CD4-positive, alpha-beta T cell treated with Interleukin-15 for 4 hours (primary cell): ENCODE data around the gene UBE2G1.
A peak's percentile ranks its signal among the peaks of the same experiment; 100 is the strongest.
"Not testable (repeated sequence)": the region's sequence is repeated elsewhere in the genome, so short reads cannot be mapped to it uniquely, and the experiment has no call there.

Experiments used
- DNase-seq: peaks from one replicate; pipeline ENCODE4 v3.0.0-alpha.2; 2020; ENCODE audit warnings: low spot score

The UBE2G1 gene

DNA sequence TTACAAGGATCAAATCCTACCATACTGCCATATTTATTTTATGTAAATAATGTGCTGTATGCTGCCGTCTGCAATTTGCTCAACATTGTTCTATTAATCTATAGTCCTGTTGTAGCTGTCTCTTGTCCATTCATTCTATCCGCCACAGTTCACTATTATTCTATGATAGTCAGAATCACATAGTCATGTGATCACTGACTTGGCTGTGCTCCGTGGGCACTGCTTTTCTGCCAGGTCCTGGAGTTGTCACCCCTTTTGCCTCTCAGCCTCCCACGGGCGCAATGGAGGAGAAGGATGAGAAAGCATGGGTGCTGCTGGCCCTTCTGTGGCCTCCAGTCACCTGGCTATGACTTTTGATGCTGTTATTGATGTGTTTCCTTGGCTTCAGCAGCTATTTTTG lies 65.4 kb downstream of the UBE2G1 start:
- no peak for DNase-seq

DNA sequence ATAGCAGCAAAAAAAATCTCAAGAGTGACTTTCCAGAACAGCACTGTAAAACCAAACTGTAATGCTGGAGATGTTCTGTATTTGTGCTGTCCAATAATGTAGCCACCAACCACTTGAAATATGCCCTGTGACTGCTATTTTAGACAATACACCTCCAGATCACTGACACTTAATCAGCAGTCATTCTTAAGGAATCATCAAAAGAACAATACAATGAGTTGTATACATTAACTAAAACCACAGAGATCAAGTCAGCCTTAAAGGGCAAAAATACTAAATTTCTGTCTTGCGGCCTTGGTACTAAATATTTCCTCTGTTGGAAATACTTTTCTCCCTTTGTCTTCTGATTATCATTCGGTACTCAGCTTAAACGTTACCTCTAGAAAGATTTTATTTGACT lies 69.1 kb downstream of the UBE2G1 start:
- DNase-seq: no peak

DNA sequence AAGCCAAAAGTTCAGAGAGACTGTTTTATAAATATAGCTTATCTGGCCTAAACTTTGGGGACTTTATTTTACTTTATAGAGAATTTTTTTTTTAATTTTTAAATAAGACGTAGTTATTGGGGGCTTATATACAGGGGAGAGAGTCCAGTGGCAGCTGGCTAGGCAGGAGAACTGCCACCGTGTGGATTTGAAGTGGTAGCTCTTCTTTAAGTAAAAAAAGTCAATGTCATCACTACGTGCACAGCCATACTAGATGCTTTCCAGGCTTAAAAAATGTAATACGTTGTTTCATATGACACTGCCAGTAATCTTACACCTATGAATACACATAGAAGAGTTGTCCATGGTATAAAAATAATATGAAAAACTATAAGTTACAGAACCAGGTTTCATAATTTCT lies 70.8 kb downstream of the UBE2G1 start:
- no peak for DNase-seq

DNA sequence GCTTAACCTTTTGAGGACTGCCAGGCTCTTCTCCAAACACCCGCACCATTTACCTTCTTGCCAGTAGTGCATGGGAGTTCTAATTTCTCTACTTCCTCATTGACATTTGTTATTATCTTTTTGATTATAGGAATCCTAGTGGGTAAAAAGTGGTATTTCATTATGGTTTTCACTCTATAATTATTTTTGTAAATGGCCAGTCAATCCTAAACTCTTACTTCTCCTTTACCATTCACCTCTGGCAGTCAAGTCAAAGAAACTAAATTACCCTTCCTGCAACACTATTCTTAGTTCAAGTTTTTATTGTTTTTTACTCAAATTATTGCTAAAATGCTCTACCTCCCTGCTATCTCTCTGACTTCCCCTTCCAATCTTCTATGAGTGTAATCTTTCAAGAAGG lies 72.9 kb downstream of the UBE2G1 start:
- DNase-seq: no peak

DNA sequence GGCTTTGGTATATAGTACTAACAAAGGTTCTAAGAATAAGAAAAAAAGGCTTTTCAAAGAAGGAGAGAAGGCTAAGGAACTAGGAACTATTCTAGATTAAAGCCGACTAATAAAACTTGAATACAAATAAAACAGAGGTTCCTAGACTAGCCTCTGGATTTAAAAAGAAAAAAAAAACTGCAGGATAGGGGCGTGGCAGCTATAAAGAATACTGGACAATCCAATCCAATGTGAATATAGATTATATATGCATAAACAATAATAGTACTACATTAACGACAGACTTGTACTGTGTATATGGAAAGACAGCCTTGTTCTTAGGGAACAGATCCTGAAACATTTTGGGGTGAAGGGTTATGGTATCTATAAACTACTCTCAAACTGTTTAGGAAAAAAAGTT lies 78.8 kb downstream of the UBE2G1 start:
- no peak for DNase-seq

DNA sequence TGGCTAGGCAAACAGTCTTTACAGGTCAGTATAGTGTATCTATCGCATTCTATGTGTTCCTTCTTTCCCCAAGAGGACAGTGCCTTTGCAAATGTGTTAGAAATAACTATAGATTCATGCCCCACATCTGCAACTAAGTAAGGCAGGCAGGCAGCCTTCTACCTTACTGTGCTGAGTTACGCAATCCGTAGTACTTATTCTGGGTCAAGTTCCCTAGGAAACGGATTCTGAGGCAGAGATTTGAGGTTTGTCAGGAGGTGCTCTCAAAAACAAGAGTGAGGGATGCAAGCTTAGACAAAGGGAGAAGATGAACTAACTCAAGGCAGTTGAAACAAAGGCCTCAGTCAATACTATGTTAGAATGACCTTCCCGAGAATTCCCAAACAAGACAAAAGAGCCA lies 90.0 kb downstream of the UBE2G1 start:
- no peak for DNase-seq

DNA sequence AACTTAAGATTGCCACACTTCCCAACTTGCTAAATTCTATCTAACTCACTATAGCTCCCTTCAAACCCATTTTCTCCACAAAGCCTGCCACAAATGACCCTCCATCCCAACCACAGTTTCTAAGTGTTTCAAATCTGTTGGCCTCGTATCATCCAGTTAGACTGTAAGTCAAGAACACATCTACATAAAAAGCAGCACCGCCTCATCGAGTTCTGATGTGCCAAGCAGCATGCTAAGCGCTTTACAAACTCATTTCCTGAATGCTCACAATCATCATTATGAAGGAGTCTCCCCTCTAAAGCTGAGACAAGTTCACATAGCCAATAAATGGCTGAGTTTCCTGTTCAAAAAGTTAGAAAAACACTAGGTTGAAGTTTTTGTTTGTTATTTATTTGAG lies 93.5 kb downstream of the UBE2G1 start:
- DNase-seq: no peak

DNA sequence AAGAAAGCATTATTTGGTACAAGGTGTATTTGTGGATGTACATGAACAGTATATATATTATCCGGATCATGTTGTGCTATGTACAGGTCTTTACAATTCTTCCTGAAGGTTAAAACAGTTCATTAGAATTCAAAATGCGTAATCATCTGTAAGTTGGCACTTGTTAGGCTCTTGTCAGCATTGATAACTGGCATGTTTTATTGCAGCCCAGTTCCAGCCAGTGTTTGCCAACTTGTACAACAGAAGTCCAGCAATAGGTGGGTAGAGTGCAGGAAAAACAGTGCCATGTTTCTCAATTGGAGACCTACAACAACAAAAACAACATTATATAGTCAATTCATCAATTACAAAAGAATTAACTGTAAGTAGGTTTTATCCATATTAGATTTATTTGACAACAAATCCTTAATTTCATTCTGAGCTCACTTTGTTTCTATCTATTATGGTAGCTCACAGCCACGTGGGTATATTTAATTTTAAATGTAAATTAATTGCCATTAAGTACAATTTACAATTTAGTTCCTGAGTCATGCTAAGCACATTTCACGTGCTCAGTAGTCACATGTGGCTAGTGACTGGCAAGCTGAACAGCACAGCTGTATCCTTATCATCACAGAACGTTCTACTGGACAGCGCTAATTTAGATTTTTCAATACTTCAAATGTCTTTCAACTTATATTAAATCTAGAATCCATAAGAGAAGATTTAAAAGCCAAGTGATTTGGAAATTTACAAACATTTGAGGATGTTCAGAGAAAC lies 94.1 kb downstream of the UBE2G1 start:
- no peak for DNase-seq

DNA sequence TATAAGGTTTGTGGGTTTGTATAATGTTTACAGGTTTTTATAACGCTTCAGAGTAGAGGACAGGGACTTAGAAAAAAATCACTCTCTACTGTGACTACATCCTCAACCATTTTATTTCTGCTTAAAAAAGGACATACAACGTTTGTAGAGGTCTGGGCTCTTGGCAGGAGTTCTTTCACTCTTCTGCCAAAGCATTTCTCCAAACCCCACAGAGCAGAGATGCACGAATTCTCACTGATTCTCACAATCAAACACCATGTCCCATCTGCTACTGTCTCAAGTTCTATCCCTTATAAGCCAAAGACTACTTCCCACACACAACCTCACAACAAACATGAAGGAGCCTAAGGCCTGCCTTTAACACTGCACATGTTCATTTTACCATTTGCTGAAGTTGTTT lies 95.7 kb downstream of the UBE2G1 start:
- no peak for DNase-seq

DNA sequence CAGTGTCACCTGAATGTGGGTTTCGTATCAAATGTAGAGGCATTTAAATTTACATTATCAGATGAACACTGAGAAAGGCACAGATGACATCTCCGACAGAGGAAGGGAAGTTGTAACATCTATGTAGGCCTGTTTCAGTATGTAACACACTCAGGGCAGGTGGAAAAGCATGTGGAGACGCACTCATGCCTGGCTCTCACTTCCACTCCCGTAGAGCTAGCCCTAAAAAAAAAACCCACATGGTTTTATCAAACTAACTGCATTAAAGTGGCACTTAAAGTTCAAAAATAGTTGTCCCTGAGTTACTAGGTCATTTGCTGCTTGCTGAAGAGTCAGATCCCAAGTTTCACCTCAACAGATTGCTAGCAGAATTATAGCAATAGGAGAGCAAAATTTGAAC lies 96.6 kb downstream of the UBE2G1 start:
- no peak for DNase-seq

DNA sequence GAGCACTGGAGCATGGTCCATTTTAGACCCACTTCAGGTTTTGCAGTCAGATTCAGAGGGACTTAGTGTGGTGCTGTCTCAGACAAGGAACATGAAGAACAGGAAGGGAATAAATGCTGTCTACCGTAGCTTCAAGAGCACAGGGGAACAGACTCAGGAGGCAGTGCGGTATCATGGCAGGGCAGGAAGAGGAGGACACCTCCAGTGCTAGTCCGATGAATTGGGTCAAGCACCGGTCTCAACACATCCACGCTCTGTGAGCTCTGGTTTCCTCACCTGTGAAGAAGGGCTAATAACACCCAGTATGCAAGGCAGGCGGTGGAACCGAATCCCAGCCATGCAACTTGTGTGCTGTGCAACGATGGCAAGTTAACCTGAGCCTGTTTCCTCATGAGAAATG lies 99.1 kb downstream of the UBE2G1 start:
- no peak for DNase-seq

DNA sequence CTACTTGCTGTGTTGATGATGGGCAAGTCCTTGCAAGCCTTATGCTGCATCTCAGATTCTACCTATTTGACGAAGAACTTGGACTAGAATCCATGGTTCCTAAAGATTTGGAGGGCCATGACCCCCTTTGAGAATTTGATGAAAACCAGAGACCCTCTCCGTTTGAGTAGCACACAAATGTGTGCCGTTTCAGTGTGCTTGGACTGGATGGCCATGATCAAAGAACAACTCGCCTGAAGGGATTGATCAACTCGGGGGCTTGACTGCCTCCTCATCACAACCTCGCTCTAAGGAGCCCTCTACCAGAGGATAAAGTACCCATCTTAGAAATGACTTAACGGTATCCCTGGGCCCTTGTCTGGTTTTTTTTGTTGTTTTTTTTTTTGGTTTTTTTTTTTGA lies 99.9 kb downstream of the UBE2G1 start:
- no peak for DNase-seq

DNA sequence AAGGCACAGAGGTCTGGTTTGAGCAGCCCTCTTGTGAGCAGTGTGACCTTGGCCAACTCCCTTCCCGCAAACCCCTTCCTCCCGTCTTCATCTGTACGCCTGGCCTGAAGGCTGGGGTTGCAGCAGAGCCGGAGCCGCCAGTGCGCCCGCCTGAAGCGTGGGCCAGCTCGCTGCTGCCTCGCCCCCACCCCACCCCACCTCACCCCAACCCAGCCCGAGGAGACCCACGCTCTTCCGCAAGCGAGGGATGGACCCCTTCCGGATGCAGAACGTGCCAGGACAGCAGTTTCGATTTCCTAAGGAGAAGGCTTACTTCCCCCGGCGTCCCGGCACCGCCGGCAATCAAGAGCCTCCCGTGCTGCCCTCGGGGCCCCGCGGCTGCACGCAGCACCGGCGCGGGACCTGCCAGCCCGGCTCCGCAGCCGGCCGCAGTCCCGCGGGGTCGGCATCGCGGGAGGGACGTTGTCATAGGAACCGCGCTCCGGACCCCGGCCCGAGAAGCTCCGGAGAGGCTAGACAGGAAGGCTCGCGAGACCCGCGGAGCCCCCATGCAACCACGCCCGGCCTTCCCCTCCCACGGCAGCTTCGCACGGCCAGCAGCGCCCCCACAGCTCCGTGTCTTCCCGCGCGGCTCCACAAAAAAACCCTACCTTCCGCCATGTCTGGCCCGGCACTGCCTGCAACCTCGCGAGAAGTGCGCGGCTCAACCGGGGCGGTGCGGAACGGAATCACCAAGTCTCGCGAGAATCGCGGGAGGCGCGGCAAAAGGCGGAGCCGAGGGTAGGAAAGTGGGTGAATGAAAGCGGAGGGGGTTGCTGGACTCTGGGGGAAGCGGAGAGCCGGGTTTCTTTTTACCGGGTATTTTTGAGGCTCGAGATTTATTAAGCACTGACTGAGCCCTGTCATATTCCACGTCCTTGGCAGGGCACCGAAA lies 102.9 kb downstream of the UBE2G1 start, which contains the start of gene ANKFY1:
Gene ANKFY1, minus strand, starts transcription at position 698 of the 934 bp plus-strand sequence. Its CDS starts 38 bp downstream, at position 660.
- DNase-seq: peak; percentile 98

DNA sequence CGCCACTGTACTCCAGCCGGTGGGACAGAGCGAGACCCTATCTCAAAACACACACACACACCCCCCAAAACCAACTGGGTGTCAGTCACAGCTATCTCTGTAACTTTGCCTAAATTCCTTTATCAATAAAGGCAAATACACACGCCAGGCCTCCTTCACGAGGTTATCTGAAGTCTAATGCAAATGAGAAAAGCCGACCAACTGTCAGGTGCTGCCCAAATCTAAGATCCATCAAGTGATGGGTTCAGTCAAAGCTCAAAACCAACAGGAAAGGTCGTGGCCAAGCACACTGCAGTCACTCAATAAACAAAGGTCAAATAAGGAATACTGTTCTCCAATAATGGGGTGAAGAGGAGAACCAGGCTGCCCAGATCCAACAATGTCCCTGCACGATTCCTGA lies 103.8 kb downstream of the UBE2G1 start:
- no peak for DNase-seq

DNA sequence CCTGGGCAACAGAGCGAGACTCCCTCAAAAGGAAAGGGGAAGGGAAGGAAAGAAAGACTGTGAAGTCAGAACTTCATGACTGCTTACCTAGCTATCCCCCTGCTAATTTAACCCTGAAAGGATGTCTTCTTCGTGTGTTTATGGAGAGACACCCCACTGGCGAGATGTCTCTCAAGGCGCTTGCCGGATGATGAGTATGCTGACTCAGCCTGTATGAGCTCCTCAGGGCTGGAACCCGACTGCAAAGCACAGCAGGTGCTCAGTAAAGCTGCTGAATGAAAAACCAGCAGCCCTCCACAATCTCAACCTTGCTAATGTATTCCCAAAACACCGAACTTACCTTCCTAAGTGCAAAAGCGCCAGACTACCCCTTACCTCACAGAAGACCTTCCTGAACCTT lies 105.0 kb downstream of the UBE2G1 start:
- no peak for DNase-seq

DNA sequence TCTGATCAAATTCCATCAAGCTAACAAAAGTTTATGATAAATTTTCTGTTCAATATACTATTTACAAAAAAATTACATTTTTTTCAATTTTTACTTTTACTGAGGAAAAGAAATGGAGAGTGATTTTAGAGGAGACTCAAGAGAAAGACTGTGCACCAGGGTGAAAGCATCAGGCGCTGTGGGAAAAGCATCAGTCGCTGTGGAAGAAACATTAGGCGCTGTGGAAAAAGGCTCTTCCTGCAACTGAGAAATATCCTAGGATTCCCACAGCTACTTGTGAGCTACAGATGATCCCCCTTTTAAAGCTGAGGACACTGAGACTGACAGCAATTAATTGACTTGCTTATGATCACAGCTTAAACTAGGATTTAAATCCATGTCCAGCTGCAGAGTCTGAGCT lies 107.6 kb downstream of the UBE2G1 start:
- no peak for DNase-seq

DNA sequence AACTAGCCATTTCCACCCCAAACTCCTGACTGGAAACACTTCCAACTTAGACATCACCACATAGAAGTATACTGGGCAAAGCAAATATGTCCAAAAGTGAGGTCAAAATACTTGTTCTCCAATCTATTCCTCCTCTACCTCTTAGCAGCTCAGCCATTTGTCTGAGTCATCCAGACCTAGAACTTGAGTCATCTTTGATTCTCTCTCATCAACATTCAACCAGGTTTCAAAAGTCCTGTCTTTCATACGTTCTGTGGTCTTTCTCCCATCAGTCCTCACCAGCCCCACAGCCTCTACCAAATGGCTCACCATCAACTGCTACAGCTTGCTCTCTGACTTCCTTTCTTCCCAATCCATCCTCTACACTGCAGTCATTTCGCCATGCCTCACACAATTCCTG lies 109.5 kb downstream of the UBE2G1 start:
- DNase-seq: no peak

DNA sequence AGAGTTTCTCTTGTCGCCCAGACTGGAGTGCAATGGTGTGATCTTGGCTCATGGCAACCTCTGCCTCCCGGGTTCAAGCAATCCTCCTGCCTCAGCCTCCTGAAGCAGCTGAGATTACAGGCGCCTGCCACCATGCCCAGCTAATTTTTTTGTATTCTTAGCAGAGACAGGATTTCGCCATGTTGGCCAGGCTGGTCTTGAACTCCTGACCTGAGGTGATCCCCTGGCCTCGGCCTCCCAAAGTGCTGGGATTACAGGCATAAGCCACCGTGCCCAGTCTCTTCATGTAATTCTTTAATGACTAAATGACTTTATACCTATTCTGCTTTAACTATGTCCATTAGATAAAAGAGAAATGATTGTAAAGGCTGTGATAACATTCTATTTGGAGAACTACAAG lies 111.2 kb downstream of the UBE2G1 start:
- DNase-seq: not testable (repeated sequence)

DNA sequence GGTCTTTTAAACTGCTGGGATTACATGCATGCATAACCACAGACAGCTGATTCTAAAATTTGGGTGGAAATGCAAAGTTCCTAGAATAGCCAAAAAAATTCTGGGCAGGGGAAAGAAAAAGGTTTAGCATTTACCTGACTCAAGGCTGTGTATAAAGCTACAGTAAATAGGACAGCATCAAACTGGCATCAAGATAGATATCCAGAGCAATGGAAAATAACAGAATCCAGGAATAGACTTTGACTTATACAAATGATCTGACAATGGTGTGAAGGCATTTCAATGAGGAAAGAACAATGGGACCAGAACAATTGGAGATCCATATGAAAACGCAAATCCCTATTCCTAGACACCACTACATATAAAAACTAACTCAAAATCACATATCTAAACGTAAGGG lies 115.6 kb downstream of the UBE2G1 start:
- DNase-seq: no peak

DNA sequence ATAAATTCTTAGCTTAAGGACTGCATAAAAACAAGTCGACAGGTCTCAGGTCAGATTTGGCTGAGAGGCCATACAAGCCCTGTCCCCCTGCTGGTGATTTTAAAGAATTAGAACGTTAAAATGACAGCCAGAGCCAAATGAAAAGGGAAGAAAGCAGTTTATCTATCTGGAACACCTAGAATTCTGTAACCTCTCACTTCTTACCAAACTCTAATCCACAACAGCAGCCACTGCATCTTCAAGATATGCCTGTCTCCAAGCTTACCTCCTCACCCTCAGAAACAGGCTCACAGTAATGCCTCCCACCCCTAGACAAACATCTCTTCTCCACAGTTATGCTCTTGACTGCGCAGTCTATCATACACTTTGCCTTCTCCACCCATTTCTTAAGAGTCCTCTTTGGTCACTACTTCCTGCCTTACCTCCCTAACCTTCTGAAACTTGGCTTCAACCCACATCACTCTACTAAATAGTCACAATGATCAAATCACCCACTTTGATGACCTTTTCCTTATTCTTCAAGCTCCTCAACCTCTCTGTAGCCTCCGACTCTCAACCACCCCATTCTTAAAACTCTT lies 116.9 kb downstream of the UBE2G1 start:
- DNase-seq: peak; percentile 30

DNA sequence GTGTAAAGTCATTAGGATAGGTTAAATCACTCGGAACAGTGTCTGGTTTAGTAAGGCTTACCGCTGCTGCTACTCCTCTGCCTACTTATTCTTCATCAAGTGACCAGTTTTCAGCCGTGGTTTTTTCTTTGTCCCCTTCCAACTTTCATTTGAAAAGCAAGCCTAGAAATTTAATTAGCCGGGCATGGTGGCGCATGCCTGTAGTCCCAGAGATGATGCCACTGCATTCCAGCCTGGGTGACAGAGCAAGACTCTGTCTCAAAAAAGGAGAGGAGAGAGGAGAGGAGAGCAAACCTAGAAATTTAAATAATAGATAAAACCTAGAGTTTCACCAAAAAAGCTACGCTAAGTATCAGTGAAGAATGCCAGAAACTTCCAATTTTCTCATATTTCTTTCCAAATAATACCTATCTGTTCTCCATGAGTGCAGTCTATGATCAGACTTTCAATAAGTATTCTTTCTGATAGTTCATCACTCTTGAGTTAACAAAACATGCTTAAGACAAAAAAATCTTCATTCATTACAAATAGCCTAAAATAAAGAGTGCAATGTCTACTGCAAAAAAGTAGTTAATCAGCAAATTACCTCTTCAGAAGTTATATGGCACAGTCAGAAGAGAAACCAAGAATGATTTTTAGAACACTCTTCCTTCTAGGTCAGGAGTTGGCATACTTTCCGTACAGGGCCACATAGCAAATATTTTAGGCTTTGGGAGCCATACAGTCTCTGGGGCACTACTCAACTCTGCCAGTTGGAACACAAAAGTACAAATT lies 117.8 kb downstream of the UBE2G1 start:
- DNase-seq: no peak

DNA sequence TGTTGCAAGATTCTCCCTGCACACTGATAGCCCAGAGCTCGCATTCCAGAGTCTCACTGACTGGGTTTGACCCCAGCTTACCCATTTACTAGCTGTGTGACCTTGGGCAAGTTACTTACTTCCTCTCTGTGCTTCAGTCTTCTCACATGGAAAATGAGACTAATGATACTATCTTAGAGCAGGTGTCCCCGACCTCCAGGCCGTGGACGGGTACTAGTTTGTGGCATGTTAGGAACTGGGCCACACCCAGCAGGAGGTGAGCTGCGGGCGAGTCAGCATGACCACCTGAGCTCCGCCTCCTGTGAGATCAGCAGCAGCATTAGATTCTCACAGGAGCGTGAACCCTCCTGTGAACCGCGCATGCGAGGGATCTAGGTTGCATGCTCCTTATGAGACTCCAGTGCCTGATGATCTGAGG lies 118.5 kb downstream of the UBE2G1 start:
- DNase-seq: no peak
